HuH-7 (cell line): ENCODE data around the gene SUN1.
"Not testable (repeated sequence)": the region's sequence is repeated elsewhere in the genome, so short reads cannot be mapped to it uniquely, and the experiment has no call there.

Source experiments
- DNase-seq: peaks from one replicate; pipeline ENCODE4 v3.0.0; 2011; ENCODE audit warnings: low spot score

SUN1 gene

GRCh38 chr7:835485-836401, 3.5 kb downstream of the SUN1 start:
- no peak for DNase-seq

DNA sequence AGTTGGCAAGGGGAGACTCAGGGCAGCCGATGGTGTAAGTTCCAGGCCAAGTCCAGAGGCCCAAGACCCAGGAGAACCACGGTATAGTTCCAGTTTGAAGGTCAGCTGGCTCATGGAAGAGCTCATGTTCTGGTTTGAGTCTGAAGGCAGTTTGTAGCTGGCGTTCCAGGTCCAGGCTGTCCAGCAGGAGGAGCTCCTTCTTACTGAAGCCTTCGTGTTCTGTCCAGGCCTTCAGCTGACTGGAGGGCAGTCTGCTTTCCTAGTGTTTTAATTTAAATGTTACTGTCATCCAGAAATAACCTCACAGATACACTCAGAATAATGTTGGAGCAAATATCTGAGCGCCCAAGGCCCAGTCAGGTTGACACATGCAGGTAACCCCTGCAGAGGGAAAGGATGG, 4.2 kb downstream of the SUN1 start:
- DNase-seq = peak; percentile 77

DNA sequence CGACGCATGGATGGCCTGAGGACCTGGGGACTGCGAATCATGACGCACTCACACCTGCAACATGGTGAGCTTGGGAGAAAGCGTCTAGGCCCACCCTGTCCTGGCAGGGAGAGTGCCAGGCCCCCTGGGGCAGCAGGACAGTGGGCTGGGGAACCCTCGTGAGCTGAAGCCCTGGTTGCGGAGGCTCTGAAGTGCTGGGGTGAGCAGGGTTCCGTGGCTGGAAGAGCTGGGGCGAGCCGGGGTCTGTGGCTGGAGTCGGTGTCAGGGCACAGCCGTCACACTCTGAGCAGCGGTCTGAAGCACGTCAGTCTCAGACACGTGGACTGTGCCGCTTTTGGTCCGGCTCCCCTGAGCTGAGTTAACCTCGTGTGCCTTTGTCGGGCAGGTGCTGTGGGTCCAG, 4.7 kb downstream of the SUN1 start:
- no peak for DNase-seq

- DNase-seq = no peak
Measured at GRCh38 chr7:840001-840600, 7.8 kb downstream of the SUN1 start.

DNA sequence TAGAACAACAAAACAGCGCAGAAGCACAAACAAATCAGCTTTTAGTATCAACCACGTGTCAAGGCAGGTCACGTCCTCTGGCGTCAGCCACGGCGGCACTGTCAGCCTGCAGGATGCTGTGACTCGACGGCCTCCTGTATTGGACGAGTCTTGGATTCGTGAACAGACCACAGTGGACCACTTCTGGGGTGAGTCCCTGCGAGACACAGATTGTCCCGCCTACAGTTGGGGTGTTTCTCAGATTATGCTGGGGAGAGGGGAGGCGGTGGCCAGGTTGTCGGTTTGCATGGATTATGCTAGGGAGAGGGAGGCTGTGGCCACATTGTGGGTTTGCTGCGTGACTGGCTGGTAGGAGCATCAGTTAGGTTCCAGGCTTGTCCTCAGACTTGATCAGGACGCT, 9.7 kb downstream of the SUN1 start:
- DNase-seq = no peak

DNA sequence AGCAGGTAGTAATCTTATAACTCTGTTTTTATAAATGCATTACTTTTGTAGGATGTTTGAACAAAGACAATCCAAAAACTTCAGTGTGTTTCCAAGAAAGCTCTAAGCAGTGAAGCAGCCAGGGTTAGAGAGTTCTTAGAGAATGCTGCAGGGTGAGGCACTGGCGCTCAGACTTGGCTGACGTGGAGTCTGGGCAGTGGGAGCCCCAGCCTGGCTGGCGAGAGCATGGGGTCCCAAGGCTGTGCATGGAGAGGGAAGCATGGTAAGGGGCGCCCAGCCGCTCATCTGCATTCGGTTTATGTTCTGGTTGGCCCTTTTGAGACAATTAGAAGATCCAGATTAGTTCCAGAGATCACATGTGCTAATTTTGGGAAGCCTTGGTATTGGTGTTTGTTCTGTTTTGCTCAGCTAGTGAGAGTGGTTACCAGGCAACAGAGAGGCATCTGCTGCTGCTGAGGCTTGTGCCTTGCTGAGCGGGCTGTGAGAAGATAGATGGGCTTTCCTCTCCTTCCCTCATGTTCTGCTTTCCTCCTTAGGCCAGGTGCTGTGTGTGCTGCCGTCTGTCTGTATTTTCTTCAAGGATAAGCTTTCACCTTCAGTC, 10.3 kb downstream of the SUN1 start:
- no peak for DNase-seq

DNA sequence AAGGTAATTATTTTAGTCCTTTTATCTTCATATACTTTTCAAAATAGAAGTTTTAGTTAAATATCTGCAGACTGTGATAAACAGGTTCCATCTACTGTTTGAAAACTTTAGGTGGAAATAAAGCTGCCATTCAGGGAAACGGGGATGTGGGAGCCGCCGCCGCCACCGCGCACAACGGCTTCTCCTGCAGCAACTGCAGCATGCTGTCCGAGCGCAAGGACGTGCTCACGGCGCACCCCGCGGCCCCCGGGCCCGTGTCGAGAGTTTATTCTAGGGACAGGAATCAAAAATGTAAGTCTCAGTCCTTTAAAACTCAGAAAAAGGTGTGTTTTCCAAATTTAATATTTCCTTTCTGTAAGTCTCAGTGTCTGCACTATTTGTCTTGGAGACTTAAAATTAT, 11.0 kb downstream of the SUN1 start:
- DNase-seq = no peak

DNA sequence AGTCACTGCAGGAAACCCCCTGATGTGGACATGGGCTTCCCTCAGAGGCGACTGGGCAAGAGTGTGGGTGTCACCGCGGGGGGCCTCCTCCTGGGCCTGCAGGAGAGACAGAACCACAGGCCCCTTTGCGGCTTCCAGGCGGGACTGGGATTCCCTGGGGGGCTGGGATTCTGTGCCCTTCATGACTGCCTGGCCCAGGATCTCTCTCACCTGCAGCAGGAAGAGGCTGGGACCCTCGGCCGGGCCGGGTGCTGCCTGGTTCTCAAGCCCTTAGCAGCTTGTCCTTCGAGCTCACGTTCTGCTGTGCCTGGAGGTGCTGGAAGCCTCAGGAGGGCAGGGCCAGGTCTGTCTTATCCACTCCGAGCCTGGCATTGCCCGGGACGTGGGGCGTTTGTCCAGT, 11.8 kb downstream of the SUN1 start:
- DNase-seq = no peak

DNA sequence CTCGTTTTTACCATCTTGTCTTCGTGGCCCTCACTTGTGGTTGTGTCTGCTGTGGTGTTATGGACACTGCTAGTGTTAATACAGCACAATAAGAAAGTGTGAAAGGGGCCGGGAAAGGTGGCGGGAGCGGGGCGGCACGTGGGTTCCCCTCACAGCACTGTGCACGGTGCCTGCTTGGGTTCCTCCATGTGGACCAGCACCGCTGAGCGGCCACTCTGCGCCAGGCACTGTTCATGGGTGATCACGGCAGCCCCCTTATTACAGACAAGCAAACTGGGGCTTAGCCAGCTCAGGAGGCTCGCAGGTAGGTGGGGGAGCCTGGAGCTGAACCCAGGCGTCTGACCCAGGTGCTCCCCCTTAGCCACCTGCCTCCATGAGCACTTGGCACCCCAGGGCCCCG, 12.2 kb downstream of the SUN1 start:
- DNase-seq = no peak

DNA sequence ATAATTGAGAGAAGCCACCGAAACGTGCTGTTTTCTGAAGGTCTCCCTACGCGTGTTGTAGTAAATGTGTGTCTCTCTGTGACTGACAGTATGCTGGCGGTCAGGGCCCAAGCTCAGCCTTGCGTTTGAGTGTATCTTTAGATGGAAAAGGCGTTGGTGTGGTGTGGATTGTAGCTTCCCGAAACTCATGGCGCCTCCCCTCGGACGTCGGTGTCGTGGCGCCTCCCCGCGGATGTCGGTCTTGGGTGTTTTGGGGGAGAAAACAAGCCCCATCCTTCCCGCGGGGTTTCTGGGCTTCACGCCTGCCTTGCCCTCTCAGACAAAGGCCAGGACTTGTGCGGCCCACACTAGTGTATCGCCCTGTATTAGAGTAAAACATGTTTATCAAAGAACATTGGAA, 12.8 kb downstream of the SUN1 start:
- no peak for DNase-seq

GRCh38 chr7:845731-846130, 13.5 kb downstream of the SUN1 start:
- DNase-seq = no peak

- not testable (repeated sequence) for DNase-seq
Measured at GRCh38 chr7:846958-847650, 14.8 kb downstream of the SUN1 start.

DNA sequence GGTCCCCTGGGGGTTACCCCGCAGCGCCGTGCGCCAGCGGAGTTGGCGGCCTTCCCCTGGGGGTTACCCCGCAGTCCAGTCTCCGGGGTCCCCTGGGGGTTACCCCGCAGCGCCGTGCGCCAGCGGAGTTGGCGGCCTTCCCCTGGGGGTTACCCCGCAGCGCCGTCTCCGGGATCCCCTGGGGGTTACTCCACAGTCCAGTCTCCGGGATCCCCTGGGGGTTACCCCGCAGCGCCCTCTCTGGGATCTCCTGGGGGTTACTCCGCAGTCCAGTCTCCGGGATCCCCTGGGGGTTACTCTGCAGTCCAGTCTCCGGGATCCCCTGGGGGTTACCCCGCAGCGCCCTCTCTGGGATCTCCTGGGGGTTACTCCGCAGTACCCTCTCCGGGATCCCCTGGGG, 15.5 kb downstream of the SUN1 start:
- DNase-seq = not testable (repeated sequence)

- DNase-seq = no peak
Measured at GRCh38 chr7:849145-849544, 16.9 kb downstream of the SUN1 start.

DNA sequence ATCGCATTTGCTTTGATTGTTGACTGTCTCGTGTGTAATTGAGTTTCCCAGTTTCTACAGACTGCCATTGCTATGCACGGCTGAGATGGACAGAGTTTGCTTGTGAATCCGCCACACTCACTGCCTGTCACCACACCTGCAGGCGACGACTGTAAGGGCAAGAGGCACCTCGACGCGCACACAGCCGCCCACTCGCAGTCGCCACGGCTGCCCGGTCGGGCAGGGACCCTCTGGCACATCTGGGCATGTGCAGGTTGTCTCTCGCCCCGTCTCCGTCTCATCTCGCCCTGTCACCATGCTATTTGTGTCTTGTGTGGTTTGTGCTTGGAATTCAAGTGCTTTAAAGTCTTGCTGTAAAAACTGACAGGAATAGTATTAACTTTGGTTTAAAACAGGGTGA, 17.5 kb downstream of the SUN1 start:
- DNase-seq = no peak

GRCh38 chr7:851204-851603, 18.9 kb downstream of the SUN1 start:
- DNase-seq = no peak

DNA sequence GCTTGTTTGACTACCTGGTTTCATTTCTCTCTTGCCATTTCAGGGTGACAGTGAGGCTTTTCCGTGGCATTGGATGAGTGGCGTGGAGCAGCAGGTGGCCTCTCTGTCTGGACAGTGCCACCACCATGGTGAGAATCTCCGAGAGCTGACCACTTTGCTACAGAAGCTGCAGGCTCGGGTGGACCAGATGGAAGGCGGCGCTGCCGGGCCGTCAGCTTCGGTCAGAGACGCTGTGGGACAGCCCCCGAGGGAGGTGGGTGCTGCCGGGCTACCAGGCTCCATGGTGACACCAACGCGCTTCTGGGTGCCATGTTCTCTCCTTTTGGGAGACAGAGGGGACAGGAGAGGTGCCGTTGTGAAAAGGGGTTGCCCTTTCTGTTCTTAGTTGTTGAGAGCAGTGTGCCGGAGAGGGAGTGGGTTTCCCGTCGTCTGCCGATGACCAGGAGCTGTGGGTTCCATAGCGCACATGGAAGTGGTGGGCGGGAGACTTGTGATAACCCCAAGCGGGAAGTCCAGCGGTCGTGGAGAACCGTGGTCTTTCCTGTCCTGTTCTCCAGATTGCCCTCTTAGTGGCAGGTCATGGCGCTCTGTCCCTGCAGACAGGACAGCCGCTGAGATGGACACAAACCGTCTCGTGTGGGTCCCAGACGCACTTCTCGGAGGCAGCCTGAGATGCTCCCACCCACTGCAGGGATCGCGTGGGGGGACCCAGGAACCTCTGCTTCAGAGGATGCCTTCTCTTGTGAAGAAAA, 21.3 kb downstream of the SUN1 start:
- no peak for DNase-seq

DNA sequence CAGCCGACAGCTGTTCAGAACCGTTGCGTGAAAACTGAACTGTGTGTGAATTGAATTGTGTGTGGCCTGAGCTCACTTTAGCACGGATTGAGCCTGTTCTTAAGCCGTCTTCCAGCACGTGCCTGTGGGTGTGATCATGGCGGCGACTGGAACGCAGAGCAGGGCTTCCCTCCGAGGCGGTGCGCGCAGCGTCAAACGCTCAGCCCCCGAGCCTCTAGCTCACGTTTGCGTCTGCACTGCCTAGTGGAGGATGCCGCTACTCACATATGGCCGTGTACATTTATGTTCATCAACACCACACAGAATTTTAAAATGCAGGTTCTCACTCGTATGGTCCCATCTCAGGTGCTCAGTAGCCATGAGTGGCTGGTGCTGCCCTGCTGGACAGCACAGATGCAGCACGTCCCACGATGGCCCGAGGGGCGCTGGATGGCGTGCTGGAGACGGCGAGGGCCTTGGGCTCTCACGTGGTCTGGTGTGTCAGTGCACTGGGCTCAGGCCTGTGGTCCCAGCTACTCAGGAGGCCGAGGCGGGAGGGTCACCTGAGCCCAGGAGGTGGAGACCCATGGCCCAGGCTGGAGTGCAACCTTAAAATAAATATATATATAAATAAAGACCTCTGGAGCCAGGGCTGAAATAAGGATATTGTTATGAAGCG, 22.0 kb downstream of the SUN1 start:
- DNase-seq = no peak

DNA sequence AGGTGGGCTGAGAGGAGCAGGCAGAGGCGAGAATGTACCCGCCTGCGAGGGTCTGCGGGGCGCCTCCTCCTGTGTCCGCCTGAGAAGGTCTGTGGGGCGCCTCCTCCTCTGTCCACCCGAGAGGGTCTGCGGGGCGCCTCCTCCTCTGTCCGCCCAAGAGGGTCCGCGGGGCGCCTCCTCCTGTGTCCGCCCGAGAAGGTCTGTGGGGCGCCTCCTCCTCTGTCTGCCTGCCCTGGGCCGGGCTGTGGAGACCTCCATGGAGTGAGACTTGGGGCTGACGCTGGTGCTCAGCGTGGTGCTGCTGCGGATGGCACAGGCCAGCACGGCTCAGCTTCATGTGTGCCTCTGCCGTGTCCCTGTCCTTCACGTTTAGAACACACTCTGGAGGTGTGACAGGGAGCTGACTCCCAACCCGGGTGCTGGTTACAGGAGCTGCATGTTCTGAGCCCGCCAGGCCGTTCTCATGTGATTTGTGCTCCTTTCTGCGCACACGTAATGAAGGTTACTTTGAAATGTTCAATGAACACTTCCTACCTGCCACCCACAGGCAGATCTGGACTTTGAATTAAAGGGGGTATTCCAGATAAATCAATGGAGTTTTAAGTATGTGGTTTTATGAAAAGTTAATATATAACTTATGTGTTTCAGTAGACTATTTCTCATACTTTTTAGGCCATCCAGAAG, 23.6 kb downstream of the SUN1 start:
- no peak for DNase-seq

GRCh38 chr7:856444-857095, 24.3 kb downstream of the SUN1 start:
- DNase-seq = no peak
